Measurements from ENCODE around the gene ETF1.
A peak's percentile ranks its signal among the peaks of the same experiment; 100 is the strongest.

Gene ETF1

GRCh38 chr5:138542956-138543729 lies at the start of gene ETF1:
TSS of gene ETF1 (minus strand) at chr5:138543236. CDS start at chr5:138542918, 318 bp downstream.
- peak; percentile 100 for DNase-seq (ENCODE audit: low read depth)
- TF ChIP-seq CTCF (conservative IDR thresholded peaks at IDR 0.05; ENCODE audit: low read depth, low read length), result no peak
- H3K4me3 ChIP-seq (ENCODE audit: low read depth, low read length), result peak within 1 kb of the TSS; percentile 98

GRCh38 chr5:138588013-138588788 lies 45.2 kb upstream of the ETF1 start:
- DNase-seq (ENCODE audit: low read depth), result no peak
- no peak overlapping the region for H3K4me3 ChIP-seq (ENCODE audit: low read depth, low read length)
- no peak for TF ChIP-seq CTCF (conservative IDR thresholded peaks at IDR 0.05; ENCODE audit: low read depth, low read length)

- no peak overlapping the region for H3K4me3 ChIP-seq (ENCODE audit: low read depth, low read length)
- TF ChIP-seq CTCF (conservative IDR thresholded peaks at IDR 0.05; ENCODE audit: low read depth, low read length), result no peak
- DNase-seq (ENCODE audit: low read depth), result no peak
These were observed 42.1 kb upstream of the ETF1 start for GRCh38 chr5:138585157-138585556.

- no peak for TF ChIP-seq CTCF (conservative IDR thresholded peaks at IDR 0.05; ENCODE audit: low read depth, low read length)
- no peak overlapping the region for H3K4me3 ChIP-seq (ENCODE audit: low read depth, low read length)
- no peak for DNase-seq (ENCODE audit: low read depth)
These were observed 41.1 kb upstream of the ETF1 start for GRCh38 chr5:138583984-138584637.

- no peak for TF ChIP-seq CTCF (conservative IDR thresholded peaks at IDR 0.05; ENCODE audit: low read depth, low read length)
- DNase-seq (ENCODE audit: low read depth), result no peak
- no peak overlapping the region for H3K4me3 ChIP-seq (ENCODE audit: low read depth, low read length)
These were observed 39.9 kb upstream of the ETF1 start for GRCh38 chr5:138582959-138583358.

- H3K4me3 ChIP-seq (ENCODE audit: low read depth, low read length), result no peak overlapping the region
- DNase-seq (ENCODE audit: low read depth), result no peak
- TF ChIP-seq CTCF (conservative IDR thresholded peaks at IDR 0.05; ENCODE audit: low read depth, low read length), result no peak
These were observed 37.7 kb upstream of the ETF1 start for GRCh38 chr5:138580777-138581176.
